Mesenchymal stem cell (in vitro differentiated cells and primary cell): ENCODE measurements around the gene PCDHB6.
"Not testable (repeated sequence)": the region's sequence is repeated elsewhere in the genome, so short reads cannot be mapped to it uniquely, and the experiment has no call there.

Experiments
- DNase-seq: peaks from one replicate; pipeline ENCODE4 v3.0.0-alpha.2; 2013
- H2AFZ ChIP-seq: one replicate; pipeline ENCODE4 v1.6.1; 2013; ENCODE audit warnings: low read depth, mild to moderate bottlenecking, control low read depth, inconsistent platforms, low read length, moderate library complexity
- H2AK5ac ChIP-seq: 2 replicates; pipeline ENCODE4 v1.6.1; 2013; ENCODE audit warnings: low read length, moderate library complexity, mild to moderate bottlenecking, inconsistent platforms; ENCODE audit not compliant: severe bottlenecking
- H2BK120ac ChIP-seq: one replicate; pipeline ENCODE4 v1.6.1; 2013; ENCODE audit warnings: low read depth, mild to moderate bottlenecking, inconsistent platforms, low read length, moderate library complexity
- H2BK12ac ChIP-seq, 2 experiments: one replicate each; pipeline ENCODE4 v1.6.1; 2013; ENCODE audit warnings: inconsistent platforms in 2 of 2, low read length in 2 of 2, mild to moderate bottlenecking in 2 of 2, moderate library complexity in 2 of 2, control low read depth in 1 of 2
- H2BK15ac ChIP-seq: one replicate; pipeline ENCODE4 v1.6.1; 2013; ENCODE audit warnings: mild to moderate bottlenecking, low read depth, inconsistent platforms; ENCODE audit not compliant: poor library complexity, severe bottlenecking
- H2BK5ac ChIP-seq: 2 replicates; pipeline ENCODE4 v1.6.1; 2013; ENCODE audit warnings: low read depth, mild to moderate bottlenecking, low read length, control low read depth, inconsistent platforms; ENCODE audit not compliant: poor library complexity, severe bottlenecking
- H3K14ac ChIP-seq, 2 experiments: one replicate each; pipeline ENCODE4 v1.6.1; 2013; ENCODE audit warnings: inconsistent platforms in 2 of 2, low read length in 2 of 2, control low read depth in 1 of 2, mild to moderate bottlenecking in 1 of 2, moderate library complexity in 1 of 2
- H3K18ac ChIP-seq, 2 experiments: one replicate each; pipeline ENCODE4 v1.6.1; 2013; ENCODE audit warnings: inconsistent platforms in 2 of 2, low read length in 2 of 2, control low read depth in 1 of 2, low read depth in 1 of 2, mild to moderate bottlenecking in 1 of 2
- H3K23ac ChIP-seq, 2 experiments: one replicate each; pipeline ENCODE4 v1.6.1; 2013; ENCODE audit warnings: inconsistent platforms in 2 of 2, low read length in 2 of 2, mild to moderate bottlenecking in 2 of 2, moderate library complexity in 2 of 2, control low read depth in 1 of 2
- H3K27ac ChIP-seq: 2 replicates; pipeline ENCODE4 v1.5.1; 2013; ENCODE audit warnings: mild to moderate bottlenecking, moderate library complexity, low read length, control low read depth, inconsistent platforms; ENCODE audit not compliant: poor library complexity, severe bottlenecking
- H3K27me3 ChIP-seq, 2 experiments: 2 replicates each; pipeline versions ENCODE4 v1.6.1 to v1.7.0; 2013; ENCODE audit warnings: low read length in 2 of 2, mild to moderate bottlenecking in 2 of 2, moderate library complexity in 2 of 2, control low read depth in 1 of 2, inconsistent platforms in 1 of 2; ENCODE audit not compliant: control insufficient read depth in 1 of 2, insufficient read depth in 1 of 2
- H3K36me3 ChIP-seq, 2 experiments: 2 replicates each; pipeline versions ENCODE4 v1.6.1 to v1.7.0; 2013; ENCODE audit warnings: low read length in 2 of 2, control low read depth in 1 of 2, inconsistent platforms in 1 of 2, low read depth in 1 of 2, mild to moderate bottlenecking in 1 of 2; ENCODE audit not compliant: insufficient read depth in 2 of 2, control insufficient read depth in 1 of 2
- H3K4ac ChIP-seq, 2 experiments: one replicate each; pipeline ENCODE4 v1.6.1; 2013; ENCODE audit warnings: inconsistent platforms in 2 of 2, low read length in 2 of 2, mild to moderate bottlenecking in 2 of 2, moderate library complexity in 2 of 2, control low read depth in 1 of 2, low read depth in 1 of 2
- H3K4me1 ChIP-seq: 2 replicates; pipeline ENCODE4 v1.6.1; 2013; ENCODE audit warnings: low read depth, low read length, control low read depth; ENCODE audit not compliant: control insufficient read depth, insufficient read depth
- H3K4me2 ChIP-seq: 2 replicates; pipeline ENCODE4 v1.6.1; 2013; ENCODE audit warnings: low read length, mild to moderate bottlenecking, inconsistent platforms; ENCODE audit not compliant: poor library complexity, severe bottlenecking
- H3K4me3 ChIP-seq, 2 experiments: 2 replicates each; pipeline versions ENCODE4 v1.5.1 to v1.7.0; 2013; ENCODE audit warnings: low read length in 2 of 2, mild to moderate bottlenecking in 2 of 2, control low read depth in 1 of 2, low read depth in 1 of 2; ENCODE audit not compliant: insufficient read depth in 1 of 2
- H3K79me1 ChIP-seq: replicated peaks from 2 replicates; pipeline ENCODE4 v1.6.1; 2013; ENCODE audit warnings: mild to moderate bottlenecking, control low read depth, low read length, inconsistent platforms; ENCODE audit not compliant: poor library complexity, severe bottlenecking
- H3K9ac ChIP-seq: 2 replicates; pipeline ENCODE4 v1.7.0; 2013; ENCODE audit warnings: mild to moderate bottlenecking, low read length, moderate library complexity
- H3K9me3 ChIP-seq: 2 replicates; pipeline ENCODE4 v1.7.0; 2013; ENCODE audit warnings: mild to moderate bottlenecking, low read length; ENCODE audit not compliant: control insufficient read depth
- H4K8ac ChIP-seq: one replicate; pipeline ENCODE4 v1.6.1; 2013; ENCODE audit warnings: inconsistent platforms, mild to moderate bottlenecking, low read length, moderate library complexity
- H4K91ac ChIP-seq: one replicate; pipeline ENCODE4 v1.6.1; 2013; ENCODE audit warnings: mild to moderate bottlenecking, low read length, inconsistent platforms
- WGBS: methylation state at CpG from one replicate; pipeline ENCODE4 v1.1.7; 2013; ENCODE audit warnings: mixed read lengths; 5-methylcytosine and 5-hydroxymethylcytosine counted together

The PCDHB6 gene

GRCh38 chr5:141121985-141122384, 27.9 kb upstream of the PCDHB6 start:
- Histone ChIP-seq H2BK5ac (no peak overlapping the region), H2AFZ (no peak overlapping the region), H3K9ac (peak overlapping the region; percentile 61), H2BK120ac (no peak overlapping the region), H3K27ac (no peak overlapping the region), H3K36me3 (peaks cover 0 to 12% of the 10 kb centered on the region in 2 experiments), H2BK12ac (no peak overlapping the region), H3K4me3 (peak overlapping the region in 1 of 2 experiments; percentile 64), H2AK5ac (no peak overlapping the region), H3K79me1 (peaks cover 2% of the 10 kb centered on the region), H3K4me2 (no peak overlapping the region), H2BK15ac (no peak overlapping the region), H4K8ac (no peak overlapping the region), H3K4me1 (no peaks in the 10 kb centered on the region), H3K27me3 (no peaks in the 10 kb centered on the region), H3K9me3 (peaks cover 65% of the 10 kb centered on the region), H4K91ac (no peak overlapping the region), H3K14ac (no peak overlapping the region), H3K18ac (no peak overlapping the region), H3K4ac (no peak overlapping the region), H3K23ac (no peak overlapping the region)
- WGBS: 95% methylated on average over 11 of the region's 12 CpGs
- DNase-seq: no peak

GRCh38 chr5:141123396-141124135, 26.3 kb upstream of the PCDHB6 start:
- DNase-seq, H2BK12ac ChIP-seq, H3K4ac ChIP-seq, H3K4me3 ChIP-seq, H3K4me2 ChIP-seq, H2BK15ac ChIP-seq, H2AFZ ChIP-seq, H3K9ac ChIP-seq, H2AK5ac ChIP-seq, H2BK5ac ChIP-seq, H3K27ac ChIP-seq, H3K27me3 ChIP-seq, H3K23ac ChIP-seq, H4K91ac ChIP-seq, H3K79me1 ChIP-seq, H3K14ac ChIP-seq, H2BK120ac ChIP-seq, H3K18ac ChIP-seq, H4K8ac ChIP-seq, H3K4me1 ChIP-seq: not testable (repeated sequence)
- H3K36me3 ChIP-seq: peaks cover 0 to 12% of the 10 kb centered on the region in 2 experiments
- H3K9me3 ChIP-seq: peaks cover 70% of the 10 kb centered on the region
- WGBS: 98% methylated on average over 39 of the region's 73 CpGs

GRCh38 chr5:141127305-141127704, 22.6 kb upstream of the PCDHB6 start:
- Histone ChIP-seq H3K27ac (no peak overlapping the region), H3K4ac (no peak overlapping the region), H3K27me3 (no peaks in the 10 kb centered on the region), H3K14ac (no peak overlapping the region), H3K4me3 (no peak overlapping the region), H3K4me1 (no peaks in the 10 kb centered on the region), H3K23ac (no peak overlapping the region), H2AFZ (no peak overlapping the region), H2AK5ac (no peak overlapping the region), H2BK120ac (no peak overlapping the region), H4K91ac (no peak overlapping the region), H3K18ac (no peak overlapping the region), H3K4me2 (no peak overlapping the region), H2BK5ac (no peak overlapping the region), H3K9ac (no peak overlapping the region), H2BK12ac (no peak overlapping the region), H2BK15ac (no peak overlapping the region), H4K8ac (no peak overlapping the region), H3K79me1 (peaks cover 2% of the 10 kb centered on the region), H3K36me3 (peaks cover 0 to 9% of the 10 kb centered on the region in 2 experiments), H3K9me3 (peaks cover 64% of the 10 kb centered on the region)
- WGBS: no CpG with 5 or more reads among the region's 1 CpG
- no peak for DNase-seq

- WGBS: 34% methylated on average over 22 of the region's 22 CpGs
- Histone ChIP-seq H2BK15ac (no peak within 1 kb of the TSS), H3K9me3 (peaks cover 64% of the 10 kb centered on the region), H3K18ac (peak within 1 kb of the TSS in 1 of 2 experiments; percentile 4), H3K4me1 (no peaks in the 10 kb centered on the region), H3K79me1 (peaks cover 1% of the 10 kb centered on the region), H3K23ac (no peak within 1 kb of the TSS), H2BK12ac (no peak within 1 kb of the TSS), H4K91ac (no peak within 1 kb of the TSS), H3K27me3 (no peaks in the 10 kb centered on the region), H3K4me3 (peak within 1 kb of the TSS; percentile 2 to 33), H2BK120ac (no peak within 1 kb of the TSS), H2AK5ac (no peak within 1 kb of the TSS), H2BK5ac (no peak within 1 kb of the TSS), H4K8ac (no peak within 1 kb of the TSS), H3K4me2 (no peak within 1 kb of the TSS), H2AFZ (no peak within 1 kb of the TSS), H3K9ac (peak within 1 kb of the TSS; percentile 64), H3K4ac (peak within 1 kb of the TSS in 1 of 2 experiments; percentile 26), H3K14ac (no peak within 1 kb of the TSS), H3K27ac (no peak within 1 kb of the TSS), H3K36me3 (peaks cover 0 to 14% of the 10 kb centered on the region in 2 experiments)
- DNase-seq: peak; percentile 67
Observed at GRCh38 chr5:141135030-141135717, 14.7 kb upstream of the PCDHB6 start, which contains the start of gene PCDHB5. PCDHB5 (plus strand) TSS chr5:141135206; CDS start chr5:141135435, 229 bp downstream.
